Body of pancreas (tissue), 4 donors: Measurements from ENCODE around the gene SSR4. TPM values are rescaled to one million over a fixed set of nuclear protein-coding genes. Genes with fewer than 3 reads are reported as not detected.

Experiments
- ATAC-seq: fragments of 150-250 bp; one replicate; pipeline ENCODE4 v1.9.1; 2016
- DNase-seq, 4 donors: peaks; one replicate each; pipeline ENCODE4 v3.0.0-alpha.2; 2019
- H3K27ac ChIP-seq, 4 donors: fragments of 200-600 bp; sonication (generic); 1 replicate in 3 of 4; 2 replicates in 1 of 4; pipeline versions ENCODE4 v1.5.1 to v1.6.1; 2016 to 2019; ENCODE audit warnings: mild to moderate bottlenecking in 1 of 4, mixed read lengths in 1 of 4, moderate library complexity in 1 of 4
- H3K27me3 ChIP-seq, 2 donors: fragments of 200-600 bp; sonication (generic); one replicate each; pipeline ENCODE4 v1.6.0; 2016; ENCODE audit warnings: mild to moderate bottlenecking in 1 of 2
- H3K36me3 ChIP-seq, 2 donors: fragments of 200-600 bp; sonication (generic); replicated peaks in 1 of 2; 2 replicates each; pipeline ENCODE4 v1.5.1; 2016; ENCODE audit warnings: low read depth in 2 of 2; ENCODE audit not compliant: insufficient read depth in 1 of 2
- H3K4me1 ChIP-seq: fragments of 200-600 bp; sonication (generic); one replicate; pipeline ENCODE4 v1.6.0; 2016
- H3K4me3 ChIP-seq, 2 donors: fragments of 200-600 bp; sonication (generic); 1 replicate in 1 of 2; 2 replicates in 1 of 2; pipeline ENCODE4 v1.5.1; 2016 to 2019
- H3K9me3 ChIP-seq, 3 donors: fragments of 200-600 bp; sonication (generic); 1 replicate in 2 of 3; 2 replicates in 1 of 3; pipeline ENCODE4 v1.5.1; 2016
- POLR2A ChIP-seq, 3 donors: fragments of 450-650 bp; IDR thresholded peaks; one replicate each; pipeline ENCODE4 v1.6.1; 2016; ENCODE audit warnings: antibody characterized with exemption in 3 of 3, mild to moderate bottlenecking in 2 of 3
- WGBS, 2 donors: methylation state at CpG; one replicate each; pipeline ENCODE4 v1.1.5; 2017; 5-methylcytosine and 5-hydroxymethylcytosine counted together
- intact Hi-C: fragments of 100-400 bp; cut with DNase I; formaldehyde crosslinking; loops from one replicate; pipeline ENCODE4 v1.15.1; 2023
- total RNA-seq, 2 donors: library from RNA; depleted of rRNA; stranded (reverse); fragments of >200 nt; gene quantifications; one replicate each; pipeline ENCODE4 v1.1.0, GENCODE V29; 2016
- TF ChIP-seq, protein P1 (sequence below), 7 experiments: fragments of 450-650 bp in 4 of 7; fragments of 200-600 bp in 3 of 7; sonication (generic) in 3 of 7; IDR thresholded peaks; one replicate each; pipeline ENCODE4 v1.5.1; 2016 to 2019; ENCODE audit warnings: antibody characterized with exemption in 7 of 7

The SSR4 gene
- total RNA-seq, 2 donors from 2014 or later, result 115 to 238 TPM

DNA sequence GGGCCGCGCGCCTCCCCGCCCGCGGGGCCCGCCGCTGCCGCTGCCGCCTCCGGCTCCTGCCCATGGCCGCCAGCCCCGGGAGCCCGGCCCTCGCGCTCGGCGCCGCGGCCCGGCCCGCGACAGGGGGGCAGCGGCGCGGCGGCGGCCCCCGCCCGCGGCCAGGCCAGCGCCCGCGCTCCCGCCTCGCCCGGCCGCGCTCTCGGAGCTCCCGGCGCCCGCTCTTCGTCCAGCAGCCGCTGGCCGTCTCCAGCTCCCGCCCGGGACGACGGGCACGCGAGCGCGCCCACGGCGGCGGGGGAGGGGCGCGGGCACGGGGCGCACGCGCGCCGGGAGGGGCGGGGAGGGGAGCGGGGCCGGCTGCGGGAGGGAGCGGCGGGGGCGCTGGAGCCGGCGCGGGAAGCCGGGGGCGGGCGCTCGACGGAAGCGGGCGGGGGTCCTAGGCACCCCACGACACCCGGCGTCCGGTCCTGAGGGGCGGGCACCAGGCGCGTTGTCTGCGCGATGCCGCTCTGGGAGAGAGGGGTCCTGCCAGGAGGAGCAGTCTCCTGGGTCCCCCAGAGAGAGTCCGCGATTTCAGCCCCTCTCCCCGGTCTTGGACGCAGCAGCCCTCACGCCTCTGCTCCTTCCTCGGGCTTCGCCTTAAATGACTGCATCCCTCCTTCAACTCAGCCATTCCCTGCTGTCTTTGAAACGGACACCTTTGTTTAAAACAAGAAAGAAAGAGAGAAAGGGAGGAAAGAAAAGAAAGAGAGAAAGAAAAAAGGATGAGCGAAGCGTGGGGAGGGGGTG, 36.4 kb downstream of the SSR4 start:
- TF ChIP-seq, protein P1, sequence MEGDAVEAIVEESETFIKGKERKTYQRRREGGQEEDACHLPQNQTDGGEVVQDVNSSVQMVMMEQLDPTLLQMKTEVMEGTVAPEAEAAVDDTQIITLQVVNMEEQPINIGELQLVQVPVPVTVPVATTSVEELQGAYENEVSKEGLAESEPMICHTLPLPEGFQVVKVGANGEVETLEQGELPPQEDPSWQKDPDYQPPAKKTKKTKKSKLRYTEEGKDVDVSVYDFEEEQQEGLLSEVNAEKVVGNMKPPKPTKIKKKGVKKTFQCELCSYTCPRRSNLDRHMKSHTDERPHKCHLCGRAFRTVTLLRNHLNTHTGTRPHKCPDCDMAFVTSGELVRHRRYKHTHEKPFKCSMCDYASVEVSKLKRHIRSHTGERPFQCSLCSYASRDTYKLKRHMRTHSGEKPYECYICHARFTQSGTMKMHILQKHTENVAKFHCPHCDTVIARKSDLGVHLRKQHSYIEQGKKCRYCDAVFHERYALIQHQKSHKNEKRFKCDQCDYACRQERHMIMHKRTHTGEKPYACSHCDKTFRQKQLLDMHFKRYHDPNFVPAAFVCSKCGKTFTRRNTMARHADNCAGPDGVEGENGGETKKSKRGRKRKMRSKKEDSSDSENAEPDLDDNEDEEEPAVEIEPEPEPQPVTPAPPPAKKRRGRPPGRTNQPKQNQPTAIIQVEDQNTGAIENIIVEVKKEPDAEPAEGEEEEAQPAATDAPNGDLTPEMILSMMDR (IDR thresholded peaks at IDR 0.05), result no peak
- TF ChIP-seq POLR2A (IDR thresholded peaks at IDR 0.05), result no peak
- Histone ChIP-seq H3K27me3 (no peaks in the 10 kb centered on the region), H3K4me3 (no peak overlapping the region), H3K4me1 (peaks cover 12% of the 10 kb centered on the region), H3K36me3 (no peaks in the 10 kb centered on the region), H3K27ac (no peak overlapping the region), H3K9me3 (no peaks in the 10 kb centered on the region)
- ATAC-seq (no peak), DNase-seq (no peak)
- intact Hi-C loops, result no loop called here
- 5 to 48% methylated on average over 10 to 18 of the region's 102 CpGs for WGBS, 2 donors

DNA sequence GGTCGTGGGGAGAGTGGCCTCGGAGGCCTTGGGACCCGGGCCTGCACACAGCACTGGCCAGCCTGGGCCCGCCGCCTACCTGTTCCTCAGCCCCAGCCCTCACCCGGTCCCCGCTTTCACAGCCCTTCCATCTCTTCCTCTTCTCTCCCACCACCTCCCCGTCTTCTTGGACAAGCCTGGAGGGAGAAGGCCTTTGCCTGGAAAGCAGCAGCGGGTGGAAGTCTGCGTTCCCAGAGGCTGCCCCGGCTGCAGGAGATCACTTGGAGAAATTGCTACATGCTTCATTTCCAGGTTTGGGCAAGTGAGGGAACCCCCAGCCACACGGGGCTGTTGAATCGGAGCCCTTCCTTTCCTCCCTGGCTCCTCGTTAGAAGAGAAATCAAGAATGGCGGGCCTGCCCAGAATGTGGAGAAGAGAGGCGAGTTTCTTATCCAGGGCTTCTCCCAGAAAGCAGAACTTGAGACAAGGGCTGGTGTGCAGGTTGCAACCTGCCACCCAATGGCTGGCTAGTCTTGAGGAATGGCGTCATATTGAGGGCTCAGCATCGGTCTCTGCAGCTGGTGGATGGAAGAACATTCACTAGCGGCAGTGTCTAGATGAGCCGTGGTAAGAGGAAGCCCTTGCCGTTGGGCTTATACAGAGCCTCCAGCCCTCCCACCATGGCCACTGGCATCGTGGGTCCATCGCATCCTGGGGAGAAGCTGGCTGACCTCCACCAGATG, 37.1 kb downstream of the SSR4 start:
- 58 to 63% methylated on average over 9 to 13 of the region's 23 CpGs for WGBS, 2 donors
- H3K36me3 ChIP-seq, result no peaks in the 10 kb centered on the region
- H3K9me3 ChIP-seq, result no peaks in the 10 kb centered on the region
- TF ChIP-seq POLR2A (IDR thresholded peaks at IDR 0.05), result no peak
- TF ChIP-seq, protein P1 (IDR thresholded peaks at IDR 0.05), result no peak
- no peak for ATAC-seq
- no peaks in the 10 kb centered on the region for H3K27me3 ChIP-seq
- H3K4me1 ChIP-seq, result peaks cover 12% of the 10 kb centered on the region
- H3K4me3 ChIP-seq, result no peak overlapping the region
- no peak for DNase-seq
- intact Hi-C loops, result no loop called here
- no peak overlapping the region for H3K27ac ChIP-seq

DNA sequence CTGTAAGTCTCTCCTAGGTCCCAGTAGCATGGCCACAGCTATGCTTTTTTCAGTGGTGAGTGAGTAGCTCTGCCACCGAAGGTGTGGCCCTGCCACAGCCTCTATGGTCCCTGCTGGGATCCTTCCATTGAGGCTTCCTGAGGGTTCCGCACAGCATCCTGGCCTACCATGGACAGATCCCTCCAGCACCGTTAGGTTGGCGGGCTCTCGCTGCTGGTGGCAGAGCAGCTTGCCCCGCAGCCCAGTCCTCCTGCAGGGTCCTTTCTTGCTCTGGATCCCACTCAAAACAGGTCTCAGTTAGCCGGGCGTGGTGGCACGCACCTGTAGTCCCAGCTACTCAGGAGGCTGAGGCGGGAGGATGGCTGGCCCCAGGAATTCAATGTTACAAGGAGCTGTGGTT, 38.3 kb downstream of the SSR4 start:
- H3K9me3 ChIP-seq, result no peaks in the 10 kb centered on the region
- H3K4me3 ChIP-seq, result no peak overlapping the region
- no peak for TF ChIP-seq POLR2A (IDR thresholded peaks at IDR 0.05)
- TF ChIP-seq, protein P1 (IDR thresholded peaks at IDR 0.05), result no peak
- H3K4me1 ChIP-seq, result peaks cover 12% of the 10 kb centered on the region
- WGBS, 2 donors, result 89 to 100% methylated on average over 2 to 5 of the region's 10 CpGs
- no peak overlapping the region for H3K27ac ChIP-seq
- H3K27me3 ChIP-seq, result no peaks in the 10 kb centered on the region
- H3K36me3 ChIP-seq, result no peaks in the 10 kb centered on the region
- ATAC-seq (no peak), DNase-seq (no peak)
- intact Hi-C loops, result no loop called here

DNA sequence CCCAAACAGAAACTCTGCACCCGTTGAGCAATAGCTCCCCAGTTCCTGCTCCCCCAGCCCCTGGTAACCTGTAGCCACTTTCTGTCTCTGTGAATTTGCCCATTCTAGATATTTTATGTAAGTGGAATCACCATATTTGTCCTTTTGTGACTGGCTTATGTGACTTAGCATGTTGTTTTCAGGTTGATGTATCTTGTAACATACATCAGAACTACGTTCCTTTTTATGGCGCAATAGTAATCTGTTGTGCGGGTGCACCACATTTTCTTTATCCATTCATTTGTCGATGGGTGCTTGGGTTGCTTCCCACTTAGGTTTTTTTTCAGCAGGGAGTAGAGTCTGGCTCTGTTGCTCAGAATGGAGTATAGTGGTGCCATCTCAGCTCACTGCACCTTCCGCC, 42.5 kb downstream of the SSR4 start:
- H3K9me3 ChIP-seq, result no peaks in the 10 kb centered on the region
- TF ChIP-seq POLR2A (IDR thresholded peaks at IDR 0.05), result no peak
- TF ChIP-seq, protein P1 (IDR thresholded peaks at IDR 0.05), result no peak
- H3K27ac ChIP-seq, result no peak overlapping the region
- 85% methylated on average over 6 of the region's 6 CpGs for WGBS, 2 donors
- ATAC-seq (no peak), DNase-seq (no peak)
- no peaks in the 10 kb centered on the region for H3K36me3 ChIP-seq
- H3K4me3 ChIP-seq, result no peak overlapping the region
- intact Hi-C loops, result no loop called here
- no peaks in the 10 kb centered on the region for H3K27me3 ChIP-seq
- H3K4me1 ChIP-seq, result no peaks in the 10 kb centered on the region
